Umbilical cord (tissue), 2 donors: Measurements from ENCODE around the gene PCDHB14. TPM values are rescaled to one million over a fixed set of nuclear protein-coding genes. Genes with fewer than 3 reads are reported as not detected.
"Not testable (repeated sequence)": the region's sequence is repeated elsewhere in the genome, so short reads cannot be mapped to it uniquely, and the experiment has no call there.

ENCODE experiments used
- DNase-seq: peaks from one replicate; pipeline ENCODE4 v3.0.0-alpha.2; 2015; ENCODE audit warnings: low spot score
- total RNA-seq: library from RNA; depleted of rRNA; stranded (reverse); fragments of >200 nt; gene quantifications from one replicate; pipeline ENCODE4 v1.2.3, GENCODE V29; 2014; ENCODE audit warnings: low replicate concordance; ENCODE audit not compliant: insufficient read depth

Gene PCDHB14
- 12.3 TPM for total RNA-seq

DNA sequence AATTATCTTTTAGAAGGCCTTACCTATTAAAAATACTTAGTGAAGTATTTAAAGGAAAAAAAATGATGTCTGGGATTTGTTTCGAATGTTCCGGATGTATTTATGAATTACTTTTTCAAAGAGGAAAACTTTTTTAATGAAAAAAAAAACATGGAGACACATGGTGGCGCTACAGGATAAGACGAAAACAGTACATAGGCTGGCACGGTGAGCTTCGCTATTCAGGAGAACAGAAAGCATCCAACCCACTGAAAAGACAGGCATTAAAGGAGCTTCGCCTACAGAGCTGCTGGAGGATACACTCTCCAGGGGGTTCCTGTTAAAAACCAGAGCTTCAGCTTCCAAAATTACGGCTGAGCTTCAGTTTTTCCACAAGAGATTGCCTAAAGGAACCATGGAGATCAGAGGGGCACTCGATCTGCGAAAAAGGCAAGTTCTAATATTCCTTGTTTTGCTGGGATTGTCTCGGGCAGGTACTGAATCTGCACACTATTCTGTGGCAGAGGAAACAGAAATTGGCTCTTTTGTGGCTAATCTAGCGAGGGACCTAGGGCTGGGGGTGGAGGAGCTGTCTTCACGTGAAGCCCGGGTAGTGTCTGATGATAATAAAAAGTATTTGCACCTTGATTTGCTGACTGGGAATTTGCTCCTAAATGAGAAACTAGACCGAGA, at the start of gene PCDHB14:
Gene PCDHB14 (plus strand): TSS at position 232 of the 672 bp plus-strand sequence. CDS start 163 bp downstream, at position 395.
- peak; percentile 10 for DNase-seq

DNA sequence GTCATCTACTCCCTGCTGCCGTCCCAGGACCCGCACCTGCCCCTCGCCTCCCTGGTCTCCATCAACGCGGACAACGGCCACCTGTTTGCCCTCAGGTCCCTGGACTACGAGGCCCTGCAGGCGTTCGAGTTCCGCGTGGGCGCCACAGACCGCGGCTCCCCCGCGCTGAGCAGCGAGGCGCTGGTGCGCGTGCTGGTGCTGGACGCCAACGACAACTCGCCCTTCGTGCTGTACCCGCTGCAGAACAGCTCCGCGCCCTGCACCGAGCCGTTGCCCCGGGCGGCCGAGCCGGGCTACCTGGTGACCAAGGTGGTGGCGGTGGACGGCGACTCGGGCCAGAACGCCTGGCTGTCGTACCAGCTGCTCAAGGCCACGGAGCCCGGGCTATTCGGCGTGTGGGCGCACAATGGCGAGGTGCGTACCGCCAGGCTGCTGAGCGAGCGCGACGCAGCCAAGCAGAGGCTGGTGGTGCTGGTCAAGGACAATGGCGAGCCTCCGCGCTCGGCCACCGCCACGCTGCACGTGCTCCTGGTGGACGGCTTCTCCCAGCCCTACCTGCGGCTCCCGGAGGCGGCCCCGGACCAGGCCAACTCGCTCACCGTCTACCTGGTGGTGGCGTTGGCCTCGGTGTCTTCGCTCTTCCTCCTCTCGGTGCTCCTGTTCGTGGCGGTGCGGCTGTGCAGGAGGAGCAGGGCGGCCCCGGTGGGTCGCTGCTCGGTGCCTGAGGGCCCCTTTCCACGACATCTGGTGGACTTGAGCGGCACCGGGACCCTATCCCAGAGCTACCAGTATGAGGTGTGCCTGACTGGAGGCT, 48.6 kb upstream of the PCDHB14 start:
- not testable (repeated sequence) for DNase-seq

DNA sequence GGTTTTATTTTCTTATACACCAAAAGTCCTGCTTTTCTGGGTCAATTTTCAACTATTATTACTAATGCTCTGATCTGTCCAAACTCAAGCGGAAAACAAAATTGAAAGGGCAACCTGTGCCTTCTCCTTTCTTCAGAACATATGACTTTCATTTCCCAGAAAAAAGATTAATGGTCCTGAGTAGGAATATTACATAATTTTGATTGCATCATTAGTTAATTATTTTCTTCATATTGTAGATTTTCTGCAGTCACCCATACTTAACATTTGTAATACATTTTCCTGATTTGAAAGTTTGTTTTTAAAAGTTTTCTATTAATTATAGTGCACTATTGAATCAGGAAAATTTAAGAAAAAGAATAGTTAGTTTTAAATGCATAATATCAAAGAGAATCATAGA, 47.2 kb upstream of the PCDHB14 start:
- DNase-seq, result no peak

DNA sequence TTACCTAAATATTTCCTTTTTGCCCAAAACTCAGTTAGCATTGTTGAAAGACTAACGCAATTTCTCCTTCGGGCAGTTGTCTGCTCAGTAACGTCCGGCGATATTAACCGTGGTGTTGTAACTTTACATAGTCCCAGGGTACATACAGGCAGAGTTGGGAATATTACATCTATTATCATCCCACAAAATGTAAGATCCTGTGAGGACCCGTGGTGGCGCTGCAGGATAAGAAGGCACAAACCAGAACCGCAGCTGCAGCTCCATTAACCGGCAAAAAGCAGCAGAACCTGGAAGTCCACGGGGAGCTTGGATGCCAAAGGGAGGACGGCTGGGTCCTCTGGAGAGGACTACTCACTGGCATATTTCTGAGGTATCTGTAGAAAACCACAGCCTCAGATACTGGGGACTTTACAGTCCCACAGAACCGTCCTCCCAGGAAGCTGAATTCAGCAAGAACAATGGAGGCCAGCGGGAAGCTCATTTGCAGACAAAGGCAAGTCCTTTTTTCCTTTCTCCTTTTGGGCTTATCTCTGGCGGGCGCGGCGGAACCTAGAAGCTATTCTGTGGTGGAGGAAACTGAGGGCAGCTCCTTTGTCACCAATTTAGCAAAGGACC, 45.5 kb upstream of the PCDHB14 start, which contains the start of gene PCDHB8:
Gene PCDHB8 (plus strand): TSS at position 214 of the 615 bp plus-strand sequence. CDS start 245 bp downstream, at position 459.
- DNase-seq, result not testable (repeated sequence)

GRCh38 chr5:141179371-141179770, 43.8 kb upstream of the PCDHB14 start:
- DNase-seq, result not testable (repeated sequence)

DNA sequence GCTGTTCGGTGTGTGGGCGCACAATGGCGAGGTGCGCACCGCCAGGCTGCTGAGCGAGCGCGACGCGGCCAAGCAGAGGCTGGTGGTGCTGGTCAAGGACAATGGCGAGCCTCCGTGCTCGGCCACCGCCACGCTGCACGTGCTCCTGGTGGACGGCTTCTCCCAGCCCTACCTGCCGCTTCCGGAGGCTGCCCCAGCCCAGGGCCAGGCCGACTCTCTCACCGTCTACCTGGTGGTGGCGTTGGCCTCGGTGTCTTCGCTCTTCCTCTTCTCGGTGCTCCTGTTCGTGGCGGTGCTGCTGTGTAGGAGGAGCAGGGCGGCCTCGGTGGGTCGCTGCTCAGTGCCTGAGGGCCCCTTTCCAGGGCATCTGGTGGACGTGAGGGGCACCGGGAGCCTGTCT, 43.3 kb upstream of the PCDHB14 start:
- DNase-seq, result not testable (repeated sequence)

- no peak for DNase-seq
These were observed 42.8 kb upstream of the PCDHB14 start for GRCh38 chr5:141180313-141180712.

DNA sequence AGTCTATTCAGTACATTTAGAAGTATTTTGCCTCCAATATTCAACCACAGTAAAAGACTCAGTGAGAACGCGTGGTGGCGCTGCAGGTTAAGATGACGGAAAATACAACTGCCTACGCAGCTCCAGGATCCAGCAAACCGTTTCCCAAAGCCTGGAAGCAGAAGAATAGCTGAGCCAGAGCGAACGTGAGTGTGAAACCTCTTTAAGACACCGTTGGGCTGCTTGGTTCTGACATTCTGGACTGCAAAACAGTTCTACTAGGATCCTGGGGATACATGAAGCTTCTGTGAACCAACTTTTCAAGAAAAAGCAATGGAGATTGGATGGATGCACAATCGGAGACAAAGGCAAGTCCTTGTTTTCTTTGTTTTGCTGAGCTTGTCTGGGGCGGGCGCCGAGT, 40.9 kb upstream of the PCDHB14 start, which contains the start of gene PCDHB16:
Gene PCDHB16 (plus strand): TSS at position 140 of the 400 bp plus-strand sequence. CDS start 173 bp downstream, at position 313.
- no peak for DNase-seq

GRCh38 chr5:141184117-141184855, 38.9 kb upstream of the PCDHB14 start:
- DNase-seq, result not testable (repeated sequence)

DNA sequence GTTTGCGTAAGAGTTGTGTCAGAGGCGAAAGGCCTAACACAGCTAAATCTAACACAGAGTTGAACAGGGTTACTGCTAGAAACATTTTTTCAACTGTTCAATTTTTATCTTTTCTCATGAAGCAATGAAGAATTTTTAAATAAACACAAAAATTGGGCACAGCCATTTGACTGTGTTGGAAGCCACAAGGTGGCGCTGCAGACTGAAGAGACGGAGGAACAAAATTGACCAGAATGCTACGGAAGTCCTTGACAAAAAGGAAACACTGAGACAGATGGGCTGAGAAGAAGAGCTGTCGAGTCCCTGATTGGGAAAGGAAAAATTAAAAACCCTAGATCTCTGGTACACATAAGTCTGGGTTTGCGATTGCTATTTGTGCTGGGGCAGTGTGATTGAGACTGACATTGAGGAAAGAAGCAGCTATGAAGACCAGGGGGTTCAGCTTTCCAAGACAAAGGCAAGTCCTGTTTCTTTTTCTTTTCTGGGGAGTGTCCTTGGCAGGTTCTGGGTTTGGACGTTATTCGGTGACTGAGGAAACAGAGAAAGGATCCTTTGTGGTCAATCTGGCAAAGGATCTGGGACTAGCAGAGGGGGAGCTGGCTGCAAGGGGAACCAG, 36.1 kb upstream of the PCDHB14 start, which contains the start of gene PCDHB9:
Gene PCDHB9 (plus strand): TSS at position 265 of the 616 bp plus-strand sequence. CDS start 158 bp downstream, at position 423.
- no peak for DNase-seq

GRCh38 chr5:141188682-141189081, 34.5 kb upstream of the PCDHB14 start:
- not testable (repeated sequence) for DNase-seq

DNA sequence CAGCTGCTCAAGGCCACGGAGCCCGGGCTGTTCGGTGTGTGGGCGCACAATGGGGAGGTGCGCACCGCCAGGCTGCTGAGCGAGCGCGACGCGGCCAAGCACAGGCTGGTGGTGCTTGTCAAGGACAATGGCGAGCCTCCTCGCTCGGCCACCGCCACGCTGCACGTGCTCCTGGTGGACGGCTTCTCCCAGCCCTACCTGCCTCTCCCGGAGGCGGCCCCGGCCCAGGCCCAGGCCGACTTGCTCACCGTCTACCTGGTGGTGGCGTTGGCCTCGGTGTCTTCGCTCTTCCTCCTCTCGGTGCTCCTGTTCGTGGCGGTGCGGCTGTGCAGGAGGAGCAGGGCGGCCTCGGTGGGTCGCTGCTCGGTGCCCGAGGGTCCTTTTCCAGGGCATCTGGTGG, 34.0 kb upstream of the PCDHB14 start:
- not testable (repeated sequence) for DNase-seq

DNA sequence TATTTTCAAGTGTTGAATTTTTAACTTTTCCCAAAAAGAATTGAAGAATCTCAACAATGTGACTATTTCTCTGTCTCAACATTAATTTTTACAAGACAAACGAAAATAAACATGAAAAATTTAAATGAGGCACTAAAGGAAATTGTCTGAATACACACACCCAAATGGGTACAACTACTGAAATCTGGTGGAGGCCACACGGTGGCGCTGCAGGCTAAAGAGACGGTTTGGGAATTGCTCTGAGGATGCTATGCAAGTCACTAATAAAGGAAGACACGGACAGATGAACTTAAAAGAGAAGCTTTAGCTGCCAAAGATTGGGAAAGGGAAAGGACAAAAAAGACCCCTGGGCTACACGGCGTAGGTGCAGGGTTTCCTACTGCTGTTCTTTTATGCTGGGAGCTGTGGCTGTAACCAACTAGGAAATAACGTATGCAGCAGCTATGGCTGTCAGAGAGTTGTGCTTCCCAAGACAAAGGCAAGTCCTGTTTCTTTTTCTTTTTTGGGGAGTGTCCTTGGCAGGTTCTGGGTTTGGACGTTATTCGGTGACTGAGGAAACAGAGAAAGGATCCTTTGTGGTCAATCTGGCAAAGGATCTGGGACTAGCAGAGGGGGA, 30.9 kb upstream of the PCDHB14 start, which contains the start of gene PCDHB10:
Gene PCDHB10 (plus strand): TSS at position 244 of the 616 bp plus-strand sequence. CDS start 200 bp downstream, at position 444.
- no peak for DNase-seq

GRCh38 chr5:141194332-141194731, 28.8 kb upstream of the PCDHB14 start:
- DNase-seq, result not testable (repeated sequence)

GRCh38 chr5:141196363-141196762, 26.8 kb upstream of the PCDHB14 start:
- no peak for DNase-seq

DNA sequence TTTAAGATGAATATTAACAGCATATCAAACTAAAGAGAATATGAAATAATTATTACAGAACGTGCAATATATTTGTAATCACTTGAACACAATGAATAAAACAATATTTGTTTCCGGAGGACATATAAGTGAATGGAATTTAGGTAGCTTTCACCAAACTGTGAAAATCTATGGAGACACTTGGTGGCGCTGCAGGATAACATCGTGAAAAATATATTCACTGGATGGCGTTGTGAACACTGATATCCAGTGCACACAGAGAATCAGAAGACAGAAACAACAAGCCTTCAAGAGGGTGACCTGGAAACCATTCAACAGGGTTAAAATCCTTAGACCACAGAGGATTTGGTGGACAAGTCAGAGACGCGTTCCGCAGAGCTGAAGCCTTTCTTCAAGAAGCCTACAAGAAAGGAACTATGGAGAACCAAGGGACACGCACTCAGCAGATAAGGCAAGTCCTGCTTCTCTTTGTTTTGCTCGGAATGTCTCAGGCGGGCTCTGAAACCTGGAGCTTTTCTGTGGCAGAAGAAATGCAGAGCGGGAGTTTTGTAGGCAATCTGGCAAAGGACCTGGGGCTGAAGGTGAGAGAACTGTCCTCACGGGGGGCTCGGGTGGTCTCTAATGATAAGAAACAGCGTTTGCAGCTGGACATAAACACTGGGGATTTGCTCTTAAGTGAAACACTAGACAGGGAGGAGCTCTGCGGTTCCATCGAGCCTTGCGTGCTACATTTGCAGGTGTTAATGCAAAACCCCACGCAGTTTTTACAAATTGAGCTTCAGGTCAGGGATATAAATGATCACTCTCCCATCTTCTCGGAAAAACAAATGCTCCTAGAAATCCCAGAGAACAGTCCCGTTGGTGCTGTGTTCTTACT, 23.5 kb upstream of the PCDHB14 start, which contains the start of gene PCDHB11:
Gene PCDHB11 (plus strand): TSS at position 269 of the 877 bp plus-strand sequence. CDS start 148 bp downstream, at position 417.
- DNase-seq, result no peak

- not testable (repeated sequence) for DNase-seq
These were observed 22.0 kb upstream of the PCDHB14 start for GRCh38 chr5:141201126-141201525.

- DNase-seq, result not testable (repeated sequence)
These were observed 21.5 kb upstream of the PCDHB14 start for GRCh38 chr5:141201646-141202045.

DNA sequence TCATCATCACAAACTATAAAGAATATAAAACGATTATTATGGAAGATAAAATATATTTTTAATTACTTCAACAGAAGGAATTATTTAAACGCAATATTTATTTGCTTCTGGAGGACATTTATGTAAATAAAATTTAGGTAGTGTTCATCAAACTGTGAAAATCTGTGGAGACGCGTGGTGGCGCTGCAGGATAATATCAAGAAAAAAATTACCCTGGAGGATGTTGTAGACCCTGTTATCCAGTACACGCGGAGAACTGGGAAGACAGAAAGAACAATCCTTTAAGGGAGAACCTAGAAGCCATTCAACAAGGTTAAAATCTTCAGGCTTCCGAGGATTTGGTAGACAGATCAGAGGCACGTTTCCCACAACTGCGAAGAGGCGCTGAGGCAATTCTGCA, 14.7 kb upstream of the PCDHB14 start, which contains the start of gene PCDHB12:
Gene PCDHB12 (plus strand): TSS at position 242 of the 400 bp plus-strand sequence. CDS start 189 bp downstream, outside the sequence.
- no peak for DNase-seq
